AG10803 (cell line): Measurements from ENCODE around the gene GRIK3.

Experiments used
- DNase-seq: peaks from one replicate; pipeline ENCODE4 v3.0.0; 2010; ENCODE audit warnings: low read depth
- H3K4me3 ChIP-seq: 2 replicates; pipeline ENCODE4 v1.5.1; 2011; ENCODE audit warnings: mild to moderate bottlenecking, low read length, control low read depth
- CTCF ChIP-seq: conservative IDR thresholded peaks from 2 replicates; pipeline ENCODE4 v1.5.1; 2011; ENCODE audit warnings: mild to moderate bottlenecking, low read length, control low read depth, inconsistent platforms

The GRIK3 gene

GRCh38 chr1:36776948-36777831 lies 257.1 kb downstream of the GRIK3 start:
- no peak overlapping the region for H3K4me3 ChIP-seq
- TF ChIP-seq CTCF = no peak
- DNase-seq = no peak

DNA sequence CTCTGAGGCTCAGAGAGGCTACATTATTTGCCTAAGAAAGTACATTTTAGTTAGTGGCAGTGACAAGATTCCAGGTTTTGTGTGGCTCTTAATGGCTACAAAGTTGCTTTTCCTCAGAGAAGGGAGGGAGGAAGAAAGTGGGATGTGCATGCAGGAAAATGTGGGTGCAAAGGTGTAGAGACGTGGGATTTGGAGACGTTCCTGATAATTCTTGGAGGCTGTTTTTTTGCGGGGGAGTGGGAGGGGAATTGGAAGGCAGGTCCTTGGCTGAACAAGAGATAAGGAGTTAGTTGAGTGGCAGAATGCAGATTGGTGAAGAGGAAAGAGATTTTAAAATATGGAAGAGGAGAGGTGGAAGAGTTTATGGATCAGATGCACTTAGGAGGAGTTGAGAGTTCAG lies 258.1 kb downstream of the GRIK3 start:
- no peak overlapping the region for H3K4me3 ChIP-seq
- DNase-seq = no peak
- TF ChIP-seq CTCF = no peak

GRCh38 chr1:36775716-36776115 lies 258.6 kb downstream of the GRIK3 start:
- DNase-seq = no peak
- no peak for TF ChIP-seq CTCF
- H3K4me3 ChIP-seq = no peak overlapping the region

DNA sequence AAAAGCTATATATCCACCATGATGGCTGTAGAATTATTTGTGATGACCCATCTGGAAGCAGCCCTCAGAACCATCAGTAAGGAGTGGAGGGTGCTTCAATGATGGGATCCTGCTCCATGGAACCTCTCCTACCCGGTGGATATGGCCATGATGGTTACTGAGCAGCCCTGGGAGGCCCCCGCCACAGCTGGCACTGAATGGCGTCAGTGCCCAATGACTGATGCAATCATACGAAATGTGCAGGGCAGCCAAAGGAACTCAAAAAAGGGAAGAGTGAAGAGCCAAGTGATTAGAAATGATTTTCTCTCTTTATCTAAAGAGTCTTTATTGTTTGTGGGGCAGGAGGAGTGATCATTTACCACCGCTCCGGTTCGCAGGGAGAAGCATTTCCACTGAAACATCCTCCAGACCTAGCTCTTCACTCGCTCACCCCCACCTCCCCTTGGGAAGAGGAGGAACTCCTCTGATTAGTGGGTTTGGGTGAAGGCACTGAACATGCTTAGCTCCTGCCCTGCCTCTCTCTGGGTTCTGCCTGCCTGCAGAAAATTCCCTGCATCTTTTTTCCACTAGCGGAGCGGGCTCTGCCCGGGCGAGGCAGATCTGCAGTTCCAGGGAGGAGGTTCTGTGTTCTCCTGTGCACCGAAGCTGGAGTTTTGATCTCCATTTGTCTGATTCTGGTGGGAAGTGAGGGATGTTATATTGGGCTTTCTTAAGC lies 260.3 kb downstream of the GRIK3 start:
- DNase-seq = no peak
- TF ChIP-seq CTCF = no peak

GRCh38 chr1:36772647-36773495 lies 261.4 kb downstream of the GRIK3 start:
- TF ChIP-seq CTCF = no peak
- H3K4me3 ChIP-seq = no peak overlapping the region
- DNase-seq = no peak

More for the DNA sequence above, 260.3 kb downstream of the GRIK3 start:
- no peak overlapping the region for H3K4me3 ChIP-seq

DNA sequence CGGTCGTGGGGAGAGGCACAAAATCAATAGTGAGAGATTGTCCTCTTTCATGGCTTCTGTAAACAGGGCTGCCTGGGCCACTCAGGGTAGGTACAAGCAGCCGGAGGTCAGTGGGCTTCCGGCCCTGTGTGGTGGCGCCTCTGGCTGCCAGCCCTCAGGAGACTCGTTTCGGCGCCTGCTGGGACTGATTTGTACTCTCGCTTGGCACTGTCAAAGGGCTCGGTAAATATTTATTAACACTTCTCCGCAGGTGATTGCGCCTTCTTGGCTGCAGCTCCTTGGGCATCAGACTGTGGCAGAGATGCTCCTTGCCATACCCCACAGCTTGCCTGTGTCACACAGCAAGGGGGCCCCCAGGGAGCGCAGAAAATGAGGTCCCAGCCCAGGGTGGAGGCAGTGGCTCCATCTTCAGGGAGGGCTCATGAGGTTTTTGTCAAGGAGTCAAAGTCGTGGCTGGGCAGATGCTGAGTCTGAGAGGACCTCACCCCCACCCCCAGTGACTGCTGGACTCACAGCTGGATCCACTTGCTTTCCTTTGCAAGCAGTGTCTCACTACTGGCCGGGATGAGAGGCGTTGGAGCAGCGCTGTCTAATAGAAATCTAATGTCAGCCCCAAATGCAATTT lies 262.5 kb downstream of the GRIK3 start:
- TF ChIP-seq CTCF = no peak
- no peak overlapping the region for H3K4me3 ChIP-seq
- DNase-seq = no peak
